IMR-90 (cell line): Measurements from ENCODE around the gene C2CD4C. TPM values are rescaled to one million over a fixed set of nuclear protein-coding genes. Genes with fewer than 3 reads are reported as not detected.
"Not testable (repeated sequence)": the region's sequence is repeated elsewhere in the genome, so short reads cannot be mapped to it uniquely, and the experiment has no call there.

Experiments used
- ATAC-seq: fragments of 200-7000 bp; cut with Tn5 transposase; 2 replicates; pipeline ENCODE4 v1.9.1; 2020; ENCODE audit warnings: low read depth, mild to moderate bottlenecking, moderate library complexity
- BruUV-seq: library from RNA; stranded (reverse); fragments of 400-500 nt; replicated peaks from 2 replicates; lab custom pipeline; 2021; lab: Mats Ljungman, UMichigan
- CTCF ChIA-PET: fragments of 300-600 bp; formaldehyde crosslinking; extraction: SDS; loops from one replicate; lab custom pipeline; 2021; ENCODE audit warnings: antibody characterized with exemption; lab: Yijun Ruan, JAX
- POLR2A ChIA-PET: fragments of 300-600 bp; sonication (Branson Sonifier 250); formaldehyde crosslinking; loops from one replicate; lab custom pipeline; 2022; ENCODE audit warnings: antibody characterized with exemption; ENCODE audit not compliant: unreplicated experiment; lab: Charles Lee
- DNase-seq: peaks from one replicate; pipeline ENCODE4 v3.0.0; 2013
- H2AFZ ChIP-seq: replicated peaks from 2 replicates; pipeline ENCODE3; 2013; ENCODE audit warnings: low read length, mild to moderate bottlenecking; ENCODE audit not compliant: poor library complexity
- H2AK5ac ChIP-seq: 2 replicates; pipeline ENCODE4 v1.6.1; 2013; ENCODE audit warnings: low read depth, low read length, inconsistent platforms
- H2AK9ac ChIP-seq: replicated peaks from 2 replicates; pipeline ENCODE3; 2013; ENCODE audit warnings: mild to moderate bottlenecking, low read depth, low read length, moderate library complexity; ENCODE audit not compliant: poor library complexity
- H2BK120ac ChIP-seq: 2 replicates; pipeline ENCODE4 v1.6.1; 2013; ENCODE audit warnings: low read depth, low read length, inconsistent platforms
- H2BK15ac ChIP-seq: 3 replicates; pipeline ENCODE4 v1.6.1; 2013; ENCODE audit warnings: low read depth, low read length, inconsistent platforms
- H2BK20ac ChIP-seq: 2 replicates; pipeline ENCODE4 v1.6.1; 2013; ENCODE audit warnings: low read depth, mild to moderate bottlenecking, inconsistent platforms, low read length, moderate library complexity
- H2BK5ac ChIP-seq: 2 replicates; pipeline ENCODE4 v1.6.1; 2013; ENCODE audit warnings: mild to moderate bottlenecking, low read depth, low read length, inconsistent platforms; ENCODE audit not compliant: poor library complexity, severe bottlenecking
- H3K14ac ChIP-seq: replicated peaks from 2 replicates; pipeline ENCODE4 v1.6.1; 2013; ENCODE audit warnings: low read depth, low read length, inconsistent platforms
- H3K18ac ChIP-seq: 2 replicates; pipeline ENCODE4 v1.6.1; 2013; ENCODE audit warnings: low read depth, low read length, control low read depth
- H3K23ac ChIP-seq: 2 replicates; pipeline ENCODE4 v1.6.1; 2013; ENCODE audit warnings: low read depth, low read length, inconsistent platforms
- H3K27ac ChIP-seq: 2 replicates; pipeline ENCODE4 v1.5.1; 2013; ENCODE audit warnings: mild to moderate bottlenecking, control low read depth, low read length; ENCODE audit not compliant: insufficient read depth
- H3K27me3 ChIP-seq: 2 replicates; pipeline ENCODE4 v1.6.1; 2013; ENCODE audit warnings: low read length; ENCODE audit not compliant: control insufficient read depth, insufficient read depth
- H3K36me3 ChIP-seq: 2 replicates; pipeline ENCODE4 v1.6.1; 2013; ENCODE audit warnings: low read length, mixed read lengths; ENCODE audit not compliant: control insufficient read depth, insufficient read depth
- H3K4ac ChIP-seq: 2 replicates; pipeline ENCODE4 v1.6.1; 2013; ENCODE audit warnings: low read depth, low read length, inconsistent platforms
- H3K4me1 ChIP-seq: 2 replicates; pipeline ENCODE4 v1.6.1; 2013; ENCODE audit warnings: low read length, mixed read lengths; ENCODE audit not compliant: control insufficient read depth, insufficient read depth
- H3K4me2 ChIP-seq: 2 replicates; pipeline ENCODE4 v1.6.1; 2013; ENCODE audit warnings: low read depth, mild to moderate bottlenecking, control low read depth, low read length, moderate library complexity
- H3K4me3 ChIP-seq: 2 replicates; pipeline ENCODE4 v1.5.1; 2013; ENCODE audit warnings: low read depth, mild to moderate bottlenecking, control low read depth, low read length, moderate library complexity; ENCODE audit not compliant: insufficient read depth
- H3K56ac ChIP-seq: 2 replicates; pipeline ENCODE4 v1.6.1; 2013; ENCODE audit warnings: low read length, inconsistent platforms; ENCODE audit not compliant: insufficient read depth; ENCODE audit errors: extremely low read depth
- H3K79me1 ChIP-seq, 2 experiments: 2 replicates each; pipeline ENCODE4 v1.6.1; 2013; ENCODE audit warnings: low read length in 2 of 2, inconsistent platforms in 1 of 2, low read depth in 1 of 2
- H3K9ac ChIP-seq: 2 replicates; pipeline ENCODE4 v1.6.1; 2013; ENCODE audit warnings: low read depth, low read length, control low read depth
- H3K9me1 ChIP-seq: 2 replicates; pipeline ENCODE4 v1.6.1; 2013; ENCODE audit warnings: low read length, inconsistent platforms; ENCODE audit not compliant: insufficient read depth
- H3K9me3 ChIP-seq: 2 replicates; pipeline ENCODE4 v1.6.1; 2013; ENCODE audit warnings: low read length; ENCODE audit not compliant: control insufficient read depth, insufficient read depth
- H4K20me1 ChIP-seq: 2 replicates; pipeline ENCODE4 v1.6.1; 2013; ENCODE audit warnings: low read length, inconsistent platforms; ENCODE audit not compliant: insufficient read depth
- H4K5ac ChIP-seq: 2 replicates; pipeline ENCODE4 v1.6.1; 2013; ENCODE audit warnings: mild to moderate bottlenecking, low read depth, low read length, control low read depth
- H4K8ac ChIP-seq, 2 experiments: 2 replicates each; pipeline ENCODE4 v1.6.1; 2013; ENCODE audit warnings: low read depth in 2 of 2, low read length in 2 of 2, control low read depth in 1 of 2, inconsistent platforms in 1 of 2
- H4K91ac ChIP-seq: 2 replicates; pipeline ENCODE4 v1.6.1; 2013; ENCODE audit warnings: low read depth, low read length, inconsistent platforms; ENCODE audit not compliant: insufficient read depth
- WGBS, 2 experiments: methylation state at CpG; one replicate each; pipeline versions ENCODE4 v1.1.5 to v1.1.7; 2013; ENCODE audit warnings: missing lambda C conversion rate in 2 of 2; ENCODE audit not compliant: insufficient read length in 1 of 2; ENCODE audit errors: extremely low coverage in 2 of 2; 5-methylcytosine and 5-hydroxymethylcytosine counted together
- dilution Hi-C: fragments of 300-500 bp; cut with HindIII; formaldehyde crosslinking; loops from one replicate; pipeline ENCODE4 v1.14.3; 2018; ENCODE audit warnings: low sequenced_read_pairs; ENCODE audit not compliant: unreplicated experiment
- in situ Hi-C: fragments of 300-500 bp; cut with MboI; formaldehyde crosslinking; loops from 3 replicates; pipeline ENCODE4 v1.14.3; 2019; ENCODE audit warnings: low sequenced_read_pairs, inconsistent platforms, mixed read lengths
- intact Hi-C: fragments of 100-400 bp; cut with micrococcal nuclease; formaldehyde crosslinking; loops from 2 replicates; pipeline ENCODE4 v1.10.0; 2022
- polyA plus RNA-seq, 3 experiments: library from polyadenylated mRNA; depleted of rRNA; stranded (reverse); fragments of >200 nt; gene quantifications; 2 replicates each; pipeline ENCODE4 v1.2.3, GENCODE V29; 2012; ENCODE audit warnings: low replicate concordance in 1 of 3
- total RNA-seq: library from RNA; depleted of rRNA; stranded (reverse); fragments of >200 nt; gene quantifications from 2 replicates; pipeline ENCODE4 v1.2.3, GENCODE V29; 2012

C2CD4C gene
- total and polyA plus RNA-seq, 2 of the 4 experiments (the other 2 are of a cell fraction), result under 0.01 to 0.07 TPM

DNA sequence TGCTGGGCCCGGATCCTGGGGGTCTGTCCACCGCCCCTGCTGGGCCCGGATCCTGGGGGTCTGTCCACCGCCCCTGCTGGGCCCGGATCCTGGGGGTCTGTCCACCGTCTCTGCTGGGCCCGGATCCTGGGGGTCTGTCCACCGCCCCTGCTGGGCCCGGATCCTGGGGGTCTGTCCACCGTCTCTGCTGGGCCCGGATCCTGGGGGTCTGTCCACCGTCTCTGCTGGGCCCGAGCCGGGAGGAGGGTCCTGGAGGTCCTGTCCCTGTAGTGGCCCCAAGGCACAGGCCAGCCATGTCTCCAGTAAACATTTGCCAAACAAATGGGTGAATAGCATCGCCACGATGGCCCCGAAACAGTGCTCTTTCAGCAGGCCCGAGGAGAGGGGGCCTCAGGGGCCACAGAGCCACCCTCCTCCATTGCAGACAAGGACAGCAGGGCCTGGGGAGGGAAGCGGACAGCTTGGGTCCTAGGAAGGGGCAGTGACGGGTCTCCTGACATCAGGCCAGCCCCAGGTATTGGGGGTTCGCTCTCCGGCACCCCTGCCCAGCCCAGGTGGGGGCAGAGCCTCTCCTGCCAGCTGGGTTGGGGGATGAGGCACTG, 2.3 kb upstream of the C2CD4C start:
- H4K5ac ChIP-seq, H3K4me1 ChIP-seq, in situ Hi-C loops, H3K4ac ChIP-seq, H3K9me3 ChIP-seq, H3K9me1 ChIP-seq, H2BK15ac ChIP-seq, H3K79me1 ChIP-seq, H2BK120ac ChIP-seq, intact Hi-C loops, H3K23ac ChIP-seq, H4K20me1 ChIP-seq, H3K18ac ChIP-seq, H2AK5ac ChIP-seq, BruUV-seq, H3K4me3 ChIP-seq, H3K14ac ChIP-seq, H3K9ac ChIP-seq, H2BK20ac ChIP-seq, H2AK9ac ChIP-seq, H3K4me2 ChIP-seq, DNase-seq, H3K56ac ChIP-seq, H4K91ac ChIP-seq, CTCF ChIA-PET, dilution Hi-C loops, ATAC-seq, H4K8ac ChIP-seq, H3K36me3 ChIP-seq, H2BK5ac ChIP-seq, H3K27ac ChIP-seq, H2AFZ ChIP-seq, POLR2A ChIA-PET: not testable (repeated sequence)
- WGBS, 2 experiments, result 80% methylated on average over 4 of the region's 22 CpGs; no CpG with 5 or more reads in 1 of the 2 experiments
- H3K27me3 ChIP-seq, result peaks cover 38% of the 10 kb centered on the region
